ENCODE measurements around the gene TMEM127.
"Not testable (repeated sequence)": the region's sequence is repeated elsewhere in the genome, so short reads cannot be mapped to it uniquely, and the experiment has no call there.

The TMEM127 gene

DNA sequence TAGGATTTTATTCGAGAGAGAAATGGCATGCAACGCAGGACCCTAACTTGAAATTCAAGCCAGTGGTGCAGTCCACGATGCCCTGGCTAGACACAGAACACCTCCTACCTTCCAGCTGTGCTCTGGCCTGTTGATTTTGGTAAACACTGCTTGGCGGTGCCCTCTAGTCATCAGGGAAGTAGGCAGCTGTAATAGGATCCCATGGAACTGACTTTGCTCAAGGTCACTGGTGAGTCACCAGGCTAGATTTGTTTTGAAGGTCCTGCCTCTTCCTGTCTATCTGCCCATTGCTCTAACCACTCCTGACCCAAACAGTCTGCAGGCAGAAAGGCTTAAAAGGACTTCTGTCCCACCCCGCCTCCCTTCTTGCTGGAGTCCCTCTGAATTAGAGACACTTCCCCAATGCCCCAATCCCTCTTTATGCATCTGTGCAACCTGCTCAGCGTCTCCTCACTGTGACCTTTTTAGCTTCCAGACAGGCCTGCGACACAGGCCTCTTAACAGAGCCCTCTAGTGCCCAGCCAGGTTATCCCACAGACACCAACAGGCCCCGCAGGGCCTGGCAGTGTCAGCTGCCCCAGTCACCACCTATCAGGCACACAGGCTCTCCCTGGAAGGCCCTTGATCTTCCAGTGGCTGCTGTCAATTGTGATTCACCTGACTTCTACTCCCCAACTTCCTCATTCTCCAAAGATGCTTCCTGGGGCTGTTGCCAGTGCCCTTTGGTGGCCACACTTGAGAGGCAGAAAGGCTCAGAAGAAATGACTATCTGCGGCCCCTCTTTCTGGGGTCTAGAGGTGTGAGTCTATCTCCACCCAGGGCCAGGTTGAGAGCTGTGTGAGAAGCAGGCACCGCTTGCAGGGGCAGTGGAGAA lies 5.2 kb downstream of the TMEM127 start:
- Histone ChIP-seq H3K9ac (ENCODE audit: low read length) (peak overlapping the region; percentile 32), H3K27me3 (ENCODE audit: control insufficient read depth, insufficient read depth, low read length) (no peaks in the 10 kb centered on the region), H3K27ac (ENCODE audit: low read depth, low read length) (peak overlapping the region; percentile 71), H3K4me1 (ENCODE audit: control insufficient read depth, insufficient read depth, low read length) (peaks cover 22% of the 10 kb centered on the region), H3K4me3 (ENCODE audit: low read length) (no peak overlapping the region), H3K36me3 (ENCODE audit: control insufficient read depth, insufficient read depth, low read length) (peaks cover 7% of the 10 kb centered on the region)

DNA sequence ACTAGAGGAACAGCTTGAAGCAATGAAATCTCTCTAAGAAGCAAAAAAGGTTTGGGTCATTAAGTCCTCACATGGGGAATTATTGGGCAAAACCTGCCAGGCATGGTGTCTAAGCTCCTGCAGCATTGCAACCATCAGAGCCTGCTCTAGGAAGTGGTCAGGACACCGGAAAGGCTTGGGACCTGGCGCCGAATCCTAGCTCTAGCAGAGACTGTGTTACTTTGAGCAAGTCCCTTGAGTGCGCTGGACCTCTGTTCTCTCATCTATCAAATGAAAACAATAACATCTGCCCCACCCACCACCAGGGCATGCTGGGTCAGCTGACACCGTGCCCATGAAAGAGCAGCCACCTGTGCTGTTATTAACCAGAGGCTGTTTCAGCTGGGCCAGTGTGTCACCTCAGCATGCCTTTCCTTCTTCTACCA lies 6.3 kb downstream of the TMEM127 start:
- peaks cover 12% of the 10 kb centered on the region for H3K36me3 ChIP-seq (ENCODE audit: control insufficient read depth, insufficient read depth, low read length)
- H3K27ac ChIP-seq (ENCODE audit: low read depth, low read length): peak overlapping the region; percentile 71
- H3K4me3 ChIP-seq (ENCODE audit: low read length): no peak overlapping the region
- no peaks in the 10 kb centered on the region for H3K27me3 ChIP-seq (ENCODE audit: control insufficient read depth, insufficient read depth, low read length)
- H3K4me1 ChIP-seq (ENCODE audit: control insufficient read depth, insufficient read depth, low read length): peaks cover 17% of the 10 kb centered on the region
- H3K9ac ChIP-seq (ENCODE audit: low read length): no peak overlapping the region

DNA sequence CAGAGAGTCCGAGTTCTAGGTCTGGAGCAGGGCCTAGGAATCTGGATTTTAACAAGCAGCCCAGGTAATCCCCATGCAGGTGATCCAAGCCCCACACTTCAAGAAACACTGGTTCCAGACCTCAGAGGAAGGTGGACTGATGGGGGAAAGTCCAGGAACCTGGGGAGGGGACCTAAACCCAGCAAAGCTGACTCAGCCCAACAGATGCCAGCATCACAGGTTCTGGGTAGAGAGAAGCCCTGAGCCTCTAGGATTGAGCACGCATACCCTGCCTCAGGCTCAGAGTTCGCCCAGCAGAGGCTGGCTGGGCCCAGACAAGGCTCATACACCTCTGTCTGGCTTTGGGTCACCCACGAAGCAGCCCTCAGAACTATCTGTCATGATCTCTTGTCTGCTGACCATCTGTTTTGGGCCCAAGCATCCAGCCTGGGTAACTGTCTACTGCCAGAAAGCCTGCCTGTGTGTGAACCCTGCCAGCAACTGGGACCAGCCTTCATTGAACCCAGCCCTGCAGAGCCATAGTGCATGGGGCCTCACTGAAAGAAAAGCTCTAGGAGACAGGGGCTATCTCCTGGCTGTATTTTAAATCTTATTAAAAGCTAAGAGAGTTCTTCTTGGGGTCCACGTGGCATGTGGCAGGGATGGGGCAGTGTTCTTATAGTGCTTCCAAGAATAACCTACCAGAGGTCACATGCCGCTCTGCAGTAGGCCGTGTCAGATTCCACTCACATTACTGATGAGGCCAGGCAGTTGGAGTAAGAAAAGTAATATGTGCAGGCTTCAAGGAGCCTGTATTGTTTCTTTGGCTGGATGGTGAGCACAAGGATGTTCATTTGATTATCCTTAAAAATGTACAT lies 7.4 kb downstream of the TMEM127 start:
- peaks cover 17% of the 10 kb centered on the region for H3K4me1 ChIP-seq (ENCODE audit: control insufficient read depth, insufficient read depth, low read length)
- H3K36me3 ChIP-seq (ENCODE audit: control insufficient read depth, insufficient read depth, low read length): peaks cover 19% of the 10 kb centered on the region
- H3K27ac ChIP-seq (ENCODE audit: low read depth, low read length): peak overlapping the region; percentile 10
- no peaks in the 10 kb centered on the region for H3K27me3 ChIP-seq (ENCODE audit: control insufficient read depth, insufficient read depth, low read length)
- H3K9ac ChIP-seq (ENCODE audit: low read length): no peak overlapping the region
- no peak overlapping the region for H3K4me3 ChIP-seq (ENCODE audit: low read length)

DNA sequence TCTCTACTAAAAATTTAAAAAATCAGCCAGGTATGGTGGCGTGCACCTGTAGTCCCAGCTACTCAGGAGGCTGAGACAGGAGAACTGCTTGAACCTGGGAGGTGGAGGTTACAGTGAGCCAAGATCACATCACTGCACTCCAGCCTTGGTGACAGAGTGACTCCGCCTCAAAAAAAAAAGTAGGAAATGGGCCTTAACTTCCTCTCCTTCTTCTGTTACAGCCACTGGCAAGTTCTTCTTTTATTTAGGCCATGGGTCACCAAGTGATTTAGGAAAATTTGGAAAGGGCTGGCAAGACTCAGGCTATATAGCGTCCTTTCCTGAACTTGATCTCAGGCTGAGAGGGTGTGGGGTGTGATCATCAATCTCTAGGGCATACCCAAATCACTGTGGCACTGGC lies 8.1 kb downstream of the TMEM127 start:
- Histone ChIP-seq H3K36me3 (ENCODE audit: control insufficient read depth, insufficient read depth, low read length) (peaks cover 25% of the 10 kb centered on the region), H3K4me1 (ENCODE audit: control insufficient read depth, insufficient read depth, low read length) (peaks cover 17% of the 10 kb centered on the region)
- not testable (repeated sequence) for H3K27ac ChIP-seq (ENCODE audit: low read depth, low read length); H3K4me3 ChIP-seq (ENCODE audit: low read length); H3K27me3 ChIP-seq (ENCODE audit: control insufficient read depth, insufficient read depth, low read length); H3K9ac ChIP-seq (ENCODE audit: low read length)

DNA sequence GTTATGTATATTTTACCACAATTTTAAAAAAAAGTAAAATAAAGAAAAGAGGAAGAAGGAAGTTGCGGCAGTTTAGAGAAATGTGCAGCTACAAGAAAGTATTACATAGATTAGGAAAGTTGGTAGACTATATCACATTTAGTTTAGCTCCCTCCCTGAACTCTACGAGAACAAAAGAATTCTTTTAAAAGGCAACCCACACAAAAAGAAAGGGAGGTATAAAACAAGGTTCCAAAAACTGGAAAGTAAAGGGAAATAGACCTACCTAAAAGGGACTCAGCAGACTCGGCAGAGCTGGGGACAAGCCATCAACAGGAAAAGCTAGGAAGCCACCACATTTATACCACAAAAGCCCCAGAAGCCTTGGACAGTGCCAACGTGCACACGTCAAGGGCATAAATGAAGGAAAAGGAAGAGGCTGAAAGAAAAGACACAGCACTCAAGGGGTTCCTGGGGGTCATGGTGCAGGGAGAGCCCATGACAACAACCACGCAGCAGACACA lies 9.1 kb downstream of the TMEM127 start:
- no peaks in the 10 kb centered on the region for H3K27me3 ChIP-seq (ENCODE audit: control insufficient read depth, insufficient read depth, low read length)
- H3K36me3 ChIP-seq (ENCODE audit: control insufficient read depth, insufficient read depth, low read length): peaks cover 35% of the 10 kb centered on the region
- H3K4me1 ChIP-seq (ENCODE audit: control insufficient read depth, insufficient read depth, low read length): peaks cover 19% of the 10 kb centered on the region
- no peak overlapping the region for H3K27ac ChIP-seq (ENCODE audit: low read depth, low read length)
- no peak overlapping the region for H3K9ac ChIP-seq (ENCODE audit: low read length)
- H3K4me3 ChIP-seq (ENCODE audit: low read length): no peak overlapping the region

DNA sequence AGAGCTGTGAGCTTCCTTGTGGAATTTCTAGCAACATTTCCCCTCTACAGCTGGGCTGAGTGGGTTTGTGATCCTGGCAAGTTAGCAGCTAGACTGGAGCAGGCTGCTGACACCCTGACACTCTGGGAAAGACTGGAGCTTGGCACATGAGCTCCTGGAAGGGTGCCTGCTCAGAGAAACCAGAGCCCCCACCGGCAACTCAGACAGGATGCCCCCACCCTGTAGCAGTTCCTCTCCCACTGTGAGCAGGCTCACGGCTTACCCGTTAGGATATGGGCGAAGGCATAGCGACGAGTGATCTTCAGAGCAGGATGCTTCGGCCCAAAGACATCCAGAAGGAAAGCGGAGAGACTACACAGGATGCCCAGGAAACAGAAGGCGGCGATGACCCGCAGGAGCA lies 11.2 kb downstream of the TMEM127 start:
- no peak overlapping the region for H3K27ac ChIP-seq (ENCODE audit: low read depth, low read length)
- H3K4me3 ChIP-seq (ENCODE audit: low read length): no peak overlapping the region
- no peak overlapping the region for H3K9ac ChIP-seq (ENCODE audit: low read length)
- peaks cover 6% of the 10 kb centered on the region for H3K4me1 ChIP-seq (ENCODE audit: control insufficient read depth, insufficient read depth, low read length)
- H3K36me3 ChIP-seq (ENCODE audit: control insufficient read depth, insufficient read depth, low read length): peaks cover 38% of the 10 kb centered on the region
- H3K27me3 ChIP-seq (ENCODE audit: control insufficient read depth, insufficient read depth, low read length): no peaks in the 10 kb centered on the region

DNA sequence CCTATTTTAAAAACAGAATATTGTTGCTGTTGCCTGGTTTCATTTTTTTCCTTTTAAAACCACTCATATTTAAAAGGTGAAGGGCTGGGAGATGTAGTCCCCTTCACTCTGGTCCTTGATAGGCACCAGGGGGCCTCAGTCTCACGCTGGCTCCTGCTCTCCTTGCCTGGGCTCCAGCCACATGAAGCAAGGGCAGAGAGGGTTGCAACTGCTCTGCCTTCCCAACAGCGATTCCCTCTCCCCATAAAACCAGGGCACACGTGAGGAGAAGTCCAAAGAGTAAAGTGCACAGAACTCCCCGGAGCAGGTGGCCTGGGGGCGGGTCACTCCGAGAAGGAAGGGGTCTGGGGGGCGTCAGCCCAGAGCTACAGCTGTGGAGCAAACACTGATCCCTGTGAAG lies 12.8 kb downstream of the TMEM127 start:
- H3K4me1 ChIP-seq (ENCODE audit: control insufficient read depth, insufficient read depth, low read length): peaks cover 3% of the 10 kb centered on the region
- no peaks in the 10 kb centered on the region for H3K27me3 ChIP-seq (ENCODE audit: control insufficient read depth, insufficient read depth, low read length)
- H3K4me3 ChIP-seq (ENCODE audit: low read length): no peak overlapping the region
- no peak overlapping the region for H3K9ac ChIP-seq (ENCODE audit: low read length)
- H3K27ac ChIP-seq (ENCODE audit: low read depth, low read length): no peak overlapping the region
- H3K36me3 ChIP-seq (ENCODE audit: control insufficient read depth, insufficient read depth, low read length): peaks cover 38% of the 10 kb centered on the region

DNA sequence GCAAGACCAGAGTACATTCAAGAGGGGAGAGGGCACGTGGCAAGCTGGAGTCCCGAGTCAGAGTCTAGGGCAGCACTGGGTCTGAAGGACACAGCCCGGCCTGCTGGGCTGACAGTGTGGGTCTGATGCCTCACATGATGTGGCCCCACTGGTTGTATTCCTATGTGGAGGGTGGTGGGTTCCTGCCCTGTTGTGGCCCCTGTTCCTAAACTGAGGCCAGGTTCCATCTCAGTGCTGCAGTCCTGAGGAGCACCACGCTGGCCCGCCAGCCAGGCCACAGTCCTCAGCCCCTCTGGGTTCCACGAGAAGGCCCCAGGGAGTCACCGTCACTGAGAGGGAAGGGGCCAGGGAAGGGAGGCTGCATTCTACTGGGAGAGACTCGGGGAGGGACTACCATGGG lies 13.3 kb downstream of the TMEM127 start:
- Histone ChIP-seq H3K9ac (ENCODE audit: low read length) (no peak overlapping the region), H3K36me3 (ENCODE audit: control insufficient read depth, insufficient read depth, low read length) (peaks cover 38% of the 10 kb centered on the region), H3K4me1 (ENCODE audit: control insufficient read depth, insufficient read depth, low read length) (peaks cover 3% of the 10 kb centered on the region), H3K27ac (ENCODE audit: low read depth, low read length) (no peak overlapping the region), H3K4me3 (ENCODE audit: low read length) (no peak overlapping the region), H3K27me3 (ENCODE audit: control insufficient read depth, insufficient read depth, low read length) (no peaks in the 10 kb centered on the region)

DNA sequence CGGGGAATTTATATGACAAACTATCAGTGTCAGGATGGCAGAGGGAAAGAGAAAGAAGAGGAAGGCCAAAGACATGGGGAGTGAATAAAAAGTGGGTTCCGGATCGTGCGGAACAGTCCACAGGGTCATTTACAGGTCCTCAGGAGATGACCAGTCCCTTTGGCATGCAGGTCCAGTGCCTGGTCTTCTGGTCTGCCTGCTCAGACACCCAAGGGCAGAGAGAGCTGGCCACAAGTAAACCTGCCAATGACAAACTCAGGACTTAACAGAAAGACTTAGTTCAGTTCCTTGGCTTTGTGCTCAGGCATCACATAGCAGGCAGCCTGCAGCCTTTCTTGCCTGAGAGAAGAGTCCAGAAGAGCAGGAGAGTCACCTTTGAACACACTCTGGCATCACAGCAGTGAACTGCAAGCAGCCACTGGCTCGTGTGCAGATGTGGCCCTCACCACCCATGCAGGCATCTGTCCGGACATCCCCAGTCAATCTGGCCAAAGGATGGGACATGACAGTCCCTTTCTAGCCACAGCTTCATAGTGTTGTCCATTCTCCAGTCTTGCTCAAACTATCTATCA lies 14.0 kb downstream of the TMEM127 start:
- no peak overlapping the region for H3K27ac ChIP-seq (ENCODE audit: low read depth, low read length)
- no peaks in the 10 kb centered on the region for H3K27me3 ChIP-seq (ENCODE audit: control insufficient read depth, insufficient read depth, low read length)
- H3K9ac ChIP-seq (ENCODE audit: low read length): no peak overlapping the region
- H3K4me3 ChIP-seq (ENCODE audit: low read length): no peak overlapping the region
- peaks cover 38% of the 10 kb centered on the region for H3K36me3 ChIP-seq (ENCODE audit: control insufficient read depth, insufficient read depth, low read length)
- H3K4me1 ChIP-seq (ENCODE audit: control insufficient read depth, insufficient read depth, low read length): peaks cover 3% of the 10 kb centered on the region

DNA sequence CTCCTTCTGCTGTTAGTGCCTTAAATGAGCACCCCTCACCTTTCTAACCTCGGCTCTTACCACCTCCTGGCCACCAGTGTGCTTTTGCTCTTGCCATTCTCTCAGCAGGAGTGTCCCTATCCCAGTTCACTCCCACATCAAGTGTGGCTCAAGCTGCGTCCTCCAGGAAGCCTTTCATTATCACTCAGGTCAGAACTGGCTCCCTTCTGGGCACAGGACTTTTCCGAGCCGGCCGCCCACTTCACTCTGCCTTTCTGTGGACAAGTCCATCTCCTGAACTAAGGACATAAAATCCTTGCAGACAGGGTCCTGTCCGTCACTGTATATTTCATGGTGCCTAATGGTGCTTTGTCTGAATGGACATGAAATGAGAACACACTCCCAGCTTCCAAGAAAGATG lies 15.6 kb downstream of the TMEM127 start:
- no peak overlapping the region for H3K27ac ChIP-seq (ENCODE audit: low read depth, low read length)
- no peak overlapping the region for H3K4me3 ChIP-seq (ENCODE audit: low read length)
- peaks cover 3% of the 10 kb centered on the region for H3K4me1 ChIP-seq (ENCODE audit: control insufficient read depth, insufficient read depth, low read length)
- H3K36me3 ChIP-seq (ENCODE audit: control insufficient read depth, insufficient read depth, low read length): peaks cover 38% of the 10 kb centered on the region
- H3K27me3 ChIP-seq (ENCODE audit: control insufficient read depth, insufficient read depth, low read length): no peaks in the 10 kb centered on the region
- no peak overlapping the region for H3K9ac ChIP-seq (ENCODE audit: low read length)

DNA sequence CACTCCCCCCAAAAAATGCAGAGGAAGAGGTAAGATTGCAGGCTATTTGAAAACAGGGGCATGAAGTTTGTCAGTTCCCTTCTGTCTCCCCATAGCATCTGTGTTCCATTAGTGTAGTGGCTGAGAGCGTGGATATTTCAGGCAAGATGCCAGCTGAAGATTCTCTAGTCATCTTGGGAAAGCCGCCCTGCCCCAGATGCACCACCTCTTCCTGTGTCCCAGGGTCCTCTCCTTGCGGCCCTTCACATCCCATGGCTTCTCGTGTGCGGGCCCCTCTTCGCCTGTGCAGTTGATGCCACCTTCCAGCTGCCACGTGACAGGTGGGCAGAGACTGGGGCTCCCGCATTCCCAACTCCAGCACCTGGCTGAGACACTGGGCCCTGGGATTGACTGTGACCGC lies 16.1 kb downstream of the TMEM127 start:
- H3K36me3 ChIP-seq (ENCODE audit: control insufficient read depth, insufficient read depth, low read length): peaks cover 35% of the 10 kb centered on the region
- no peak overlapping the region for H3K9ac ChIP-seq (ENCODE audit: low read length)
- H3K27ac ChIP-seq (ENCODE audit: low read depth, low read length): no peak overlapping the region
- H3K4me3 ChIP-seq (ENCODE audit: low read length): no peak overlapping the region
- H3K27me3 ChIP-seq (ENCODE audit: control insufficient read depth, insufficient read depth, low read length): no peaks in the 10 kb centered on the region
- peaks cover 3% of the 10 kb centered on the region for H3K4me1 ChIP-seq (ENCODE audit: control insufficient read depth, insufficient read depth, low read length)

DNA sequence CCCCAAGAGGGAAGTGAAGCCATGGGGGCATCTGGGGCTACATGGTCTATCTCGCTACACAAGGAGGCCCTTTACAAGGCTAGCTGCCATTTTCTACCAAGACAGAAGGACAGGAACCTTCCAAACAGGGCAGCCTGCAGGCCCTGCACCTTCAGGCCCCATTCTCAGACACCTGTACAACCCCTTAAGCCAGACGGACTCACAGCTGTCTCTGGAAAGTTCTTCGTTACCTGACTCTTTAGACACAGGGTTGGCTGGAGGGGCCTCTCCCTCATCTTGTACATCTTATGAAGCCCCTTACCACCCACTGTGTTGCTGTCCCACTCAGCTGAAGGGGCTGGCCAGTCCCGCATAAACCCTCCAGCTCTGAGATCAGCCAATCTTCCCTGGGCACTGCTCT lies 17.2 kb downstream of the TMEM127 start:
- Histone ChIP-seq H3K27ac (ENCODE audit: low read depth, low read length) (no peak overlapping the region), H3K4me3 (ENCODE audit: low read length) (no peak overlapping the region), H3K36me3 (ENCODE audit: control insufficient read depth, insufficient read depth, low read length) (peaks cover 25% of the 10 kb centered on the region), H3K9ac (ENCODE audit: low read length) (no peak overlapping the region), H3K27me3 (ENCODE audit: control insufficient read depth, insufficient read depth, low read length) (no peaks in the 10 kb centered on the region), H3K4me1 (ENCODE audit: control insufficient read depth, insufficient read depth, low read length) (peaks cover 3% of the 10 kb centered on the region)

Data from rectal smooth muscle tissue (tissue), 1 donor.